ENCODE data around the gene MARCHF4. TPM values are rescaled to one million over a fixed set of nuclear protein-coding genes. Genes with fewer than 3 reads are reported as not detected.
"Not testable (repeated sequence)": the region's sequence is repeated elsewhere in the genome, so short reads cannot be mapped to it uniquely, and the experiment has no call there.

The MARCHF4 gene
- total and polyA plus RNA-seq, 8 donors, result 0.10 to 0.55 (median 0.40) TPM; not detected in 4

DNA sequence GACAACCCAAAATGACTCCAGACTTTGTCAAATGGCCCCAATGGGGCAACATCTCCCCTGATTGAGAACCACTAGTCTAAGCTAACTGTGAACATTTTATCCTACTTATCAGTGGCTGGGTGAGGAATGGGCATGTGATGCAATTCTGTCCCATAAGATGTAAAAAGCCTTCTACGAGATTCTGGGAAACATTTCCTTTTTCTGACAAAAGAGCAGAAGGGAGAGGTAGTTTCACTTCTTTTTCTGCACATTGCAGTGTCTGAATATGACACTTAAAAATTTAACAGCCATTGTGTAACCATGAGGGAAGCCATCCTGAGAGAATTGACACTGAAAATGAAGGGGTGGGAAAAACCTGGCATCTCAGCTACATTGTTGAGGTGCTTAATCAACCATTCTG, 17.3 kb upstream of the MARCHF4 start:
- Histone ChIP-seq H3K36me3 (no peaks in the 10 kb centered on the region), H3K27ac (no peak overlapping the region), H3K9me3 (peaks cover 0 to 6% (median 0%) of the 10 kb centered on the region in 4 donors), H3K27me3 (peaks cover 0 to 4% (median 0%) of the 10 kb centered on the region in 3 donors), H3K4me1 (no peaks in the 10 kb centered on the region), H3K4me3 (no peak overlapping the region)
- TF ChIP-seq POLR2AphosphoS5 (IDR thresholded peaks at IDR 0.05) (no peak), POLR2A (IDR thresholded peaks at IDR 0.05) (no peak), EP300 (IDR thresholded peaks at IDR 0.05) (no peak)
- TF ChIP-seq, protein P1, sequence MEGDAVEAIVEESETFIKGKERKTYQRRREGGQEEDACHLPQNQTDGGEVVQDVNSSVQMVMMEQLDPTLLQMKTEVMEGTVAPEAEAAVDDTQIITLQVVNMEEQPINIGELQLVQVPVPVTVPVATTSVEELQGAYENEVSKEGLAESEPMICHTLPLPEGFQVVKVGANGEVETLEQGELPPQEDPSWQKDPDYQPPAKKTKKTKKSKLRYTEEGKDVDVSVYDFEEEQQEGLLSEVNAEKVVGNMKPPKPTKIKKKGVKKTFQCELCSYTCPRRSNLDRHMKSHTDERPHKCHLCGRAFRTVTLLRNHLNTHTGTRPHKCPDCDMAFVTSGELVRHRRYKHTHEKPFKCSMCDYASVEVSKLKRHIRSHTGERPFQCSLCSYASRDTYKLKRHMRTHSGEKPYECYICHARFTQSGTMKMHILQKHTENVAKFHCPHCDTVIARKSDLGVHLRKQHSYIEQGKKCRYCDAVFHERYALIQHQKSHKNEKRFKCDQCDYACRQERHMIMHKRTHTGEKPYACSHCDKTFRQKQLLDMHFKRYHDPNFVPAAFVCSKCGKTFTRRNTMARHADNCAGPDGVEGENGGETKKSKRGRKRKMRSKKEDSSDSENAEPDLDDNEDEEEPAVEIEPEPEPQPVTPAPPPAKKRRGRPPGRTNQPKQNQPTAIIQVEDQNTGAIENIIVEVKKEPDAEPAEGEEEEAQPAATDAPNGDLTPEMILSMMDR (IDR thresholded peaks at IDR 0.05), result no peak
- intact Hi-C loops (cut with DNase I; ENCODE audit: low total_unique reads), result no loop called here
- DNase-seq, result no peak
- 60 to 74% (median 69%) methylated on average over 1 of the region's 1 CpG for WGBS, 5 donors

DNA sequence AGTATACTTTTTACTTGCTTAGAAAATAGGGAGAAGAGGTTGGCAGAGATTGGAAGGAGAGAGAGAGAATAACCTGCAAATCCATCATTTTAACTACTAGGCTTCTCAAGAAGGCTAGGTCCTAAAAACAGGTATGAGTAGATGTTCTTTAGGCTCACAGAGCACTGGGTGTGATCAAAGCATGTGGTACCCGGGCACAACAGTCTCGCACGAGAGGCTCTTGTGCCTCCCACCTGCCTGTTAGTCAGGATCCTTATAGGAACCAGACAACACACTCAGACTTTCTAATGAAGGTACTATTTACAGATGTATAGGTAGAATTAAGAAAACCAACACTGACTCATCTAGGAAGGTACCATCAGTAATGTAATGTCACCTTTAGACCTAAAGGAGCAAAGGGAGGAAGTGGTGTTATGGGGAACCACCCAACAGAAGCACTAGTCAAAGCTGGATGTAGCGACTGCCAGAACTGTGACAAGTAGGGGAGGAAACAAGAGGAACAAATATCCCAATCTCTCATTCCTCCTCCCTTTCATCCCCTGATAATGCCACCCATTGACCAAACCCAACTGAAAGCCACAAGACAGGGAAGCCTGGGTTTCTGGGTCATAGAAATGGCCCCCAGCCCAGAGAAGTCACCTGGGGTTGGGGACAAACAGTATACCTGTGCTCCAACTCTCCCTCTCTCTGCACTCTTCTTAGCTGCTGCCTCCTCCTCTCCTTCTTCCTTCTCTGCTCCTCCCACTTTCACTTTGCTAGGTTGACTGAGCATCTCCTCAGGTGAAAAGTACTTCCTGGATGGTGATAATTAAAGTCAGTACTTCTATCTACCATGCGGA, 16.0 kb upstream of the MARCHF4 start:
- intact Hi-C loops (cut with DNase I; ENCODE audit: low total_unique reads), result no loop called here
- peaks cover 0 to 6% (median 1%) of the 10 kb centered on the region in 4 donors for H3K9me3 ChIP-seq
- WGBS, 5 donors, result 81 to 82% (median 81%) methylated on average over 5 of the region's 5 CpGs
- TF ChIP-seq, protein P1 (IDR thresholded peaks at IDR 0.05), result no peak
- TF ChIP-seq POLR2AphosphoS5 (IDR thresholded peaks at IDR 0.05), result no peak
- no peak for TF ChIP-seq POLR2A (IDR thresholded peaks at IDR 0.05)
- TF ChIP-seq EP300 (IDR thresholded peaks at IDR 0.05), result no peak
- no peak overlapping the region for H3K4me3 ChIP-seq
- peaks cover 0 to 4% (median 0%) of the 10 kb centered on the region in 3 donors for H3K27me3 ChIP-seq
- no peaks in the 10 kb centered on the region for H3K4me1 ChIP-seq
- H3K27ac ChIP-seq, result no peak overlapping the region
- no peak for DNase-seq
- no peaks in the 10 kb centered on the region for H3K36me3 ChIP-seq

DNA sequence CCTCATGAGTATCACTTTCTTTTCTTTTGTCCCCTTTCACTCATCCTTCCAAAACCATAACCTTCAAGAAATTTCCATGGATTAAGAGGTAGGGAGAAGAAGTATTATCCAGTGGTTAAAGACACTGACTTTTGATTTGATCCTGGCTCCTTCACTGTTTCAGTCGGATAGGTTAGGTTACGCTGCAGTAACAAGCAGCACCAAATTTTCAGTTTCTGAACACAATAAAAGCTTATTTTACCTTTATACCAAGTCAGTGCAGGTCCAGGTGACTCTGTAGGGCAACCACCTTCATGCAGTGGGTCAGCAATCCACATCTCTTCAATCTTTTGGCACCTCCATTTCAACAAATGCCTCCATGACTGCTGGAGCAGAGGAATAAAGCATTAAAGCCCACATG, 15.0 kb upstream of the MARCHF4 start:
- TF ChIP-seq EP300 (IDR thresholded peaks at IDR 0.05) (no peak), POLR2AphosphoS5 (IDR thresholded peaks at IDR 0.05) (no peak), POLR2A (IDR thresholded peaks at IDR 0.05) (no peak)
- TF ChIP-seq, protein P1 (IDR thresholded peaks at IDR 0.05), result no peak
- Histone ChIP-seq H3K4me1 (no peaks in the 10 kb centered on the region), H3K27ac (no peak overlapping the region), H3K4me3 (no peak overlapping the region), H3K27me3 (peaks cover 0 to 4% (median 0%) of the 10 kb centered on the region in 3 donors), H3K9me3 (peaks cover 0 to 6% (median 2%) of the 10 kb centered on the region in 4 donors), H3K36me3 (no peaks in the 10 kb centered on the region)
- intact Hi-C loops (cut with DNase I; ENCODE audit: low total_unique reads), result no loop called here
- 93 to 99% (median 98%) methylated on average over 2 of the region's 2 CpGs for WGBS, 5 donors
- no peak for DNase-seq

DNA sequence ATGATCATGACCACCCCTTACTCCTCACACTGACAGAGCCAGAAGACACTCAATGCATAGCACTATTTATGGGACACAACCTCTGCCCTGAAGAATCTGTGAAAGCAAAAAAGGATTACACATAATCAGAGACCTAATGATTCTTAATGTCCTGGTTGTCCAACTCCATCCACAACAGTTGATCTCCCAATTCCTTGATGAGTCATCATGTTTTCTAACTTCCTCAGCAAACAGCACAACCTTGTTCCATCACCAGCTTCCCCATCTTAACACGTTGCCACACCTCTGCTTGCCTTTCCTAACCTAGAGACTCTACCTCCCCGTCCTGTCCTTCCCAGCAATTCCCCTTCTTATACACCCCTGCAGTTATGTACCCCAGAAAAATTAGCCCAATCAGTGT, 13.2 kb upstream of the MARCHF4 start:
- no peak for DNase-seq
- Histone ChIP-seq H3K4me3 (no peak overlapping the region), H3K27ac (no peak overlapping the region), H3K36me3 (no peaks in the 10 kb centered on the region), H3K9me3 (peaks cover 0 to 6% (median 2%) of the 10 kb centered on the region in 4 donors), H3K4me1 (no peaks in the 10 kb centered on the region), H3K27me3 (peaks cover 0 to 4% (median 0%) of the 10 kb centered on the region in 3 donors)
- intact Hi-C loops (cut with DNase I; ENCODE audit: low total_unique reads), result no loop called here
- WGBS, 5 donors, result 39 to 64% (median 41%) methylated on average over 2 of the region's 2 CpGs
- TF ChIP-seq EP300 (IDR thresholded peaks at IDR 0.05) (no peak), POLR2AphosphoS5 (IDR thresholded peaks at IDR 0.05) (no peak), POLR2A (IDR thresholded peaks at IDR 0.05) (no peak)
- TF ChIP-seq, protein P1 (IDR thresholded peaks at IDR 0.05), result no peak

DNA sequence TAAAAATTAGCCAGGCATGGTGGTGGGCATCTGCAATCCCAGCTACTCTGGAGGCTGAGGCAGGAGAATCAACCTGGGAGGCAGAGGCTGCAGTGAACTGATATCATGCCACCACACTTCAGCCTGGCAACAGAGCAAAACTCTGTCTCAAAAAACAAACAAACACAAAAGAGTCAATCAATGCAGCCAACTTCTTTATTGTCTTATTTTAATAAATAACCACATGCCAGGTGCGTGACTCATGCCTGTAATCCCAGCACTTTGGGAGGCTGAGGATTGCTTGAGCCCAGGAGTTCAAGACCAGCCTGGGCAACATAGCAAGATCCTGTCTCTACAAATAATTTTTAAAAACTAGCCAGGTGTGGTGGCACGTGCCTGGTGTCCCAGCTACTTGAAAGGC, 12.1 kb upstream of the MARCHF4 start:
- DNase-seq; H3K36me3 ChIP-seq; intact Hi-C loops (cut with DNase I; ENCODE audit: low total_unique reads); H3K4me3 ChIP-seq; H3K4me1 ChIP-seq; H3K9me3 ChIP-seq; H3K27ac ChIP-seq: not testable (repeated sequence)
- WGBS, 5 donors, result 71 to 82% (median 79%) methylated on average over 2 of the region's 2 CpGs
- H3K27me3 ChIP-seq, result peaks cover 0 to 10% (median 0%) of the 10 kb centered on the region in 3 donors

Data from stomach (tissue), 9 donors.